Psoas muscle (tissue), 8 donors: Measurements from ENCODE around the gene ANKDD1B. TPM values are rescaled to one million over a fixed set of nuclear protein-coding genes. Genes with fewer than 3 reads are reported as not detected.

Experiments used
- ATAC-seq, 4 donors: fragments of 200-7000 bp; cut with Tn5 transposase; one replicate each; pipeline ENCODE4 v1.9.1; 2020; ENCODE audit warnings: moderate library complexity in 3 of 4, mild to moderate bottlenecking in 2 of 4
- DNase-seq, 2 donors: peaks; one replicate each; pipeline ENCODE4 v3.0.0-alpha.2; 2020
- H3K27ac ChIP-seq: fragments of 200-600 bp; one replicate; pipeline ENCODE4 v1.8.0; 2022
- H3K27me3 ChIP-seq, 3 donors: fragments of 200-600 bp in 1 of 3; one replicate each; pipeline versions ENCODE4 v1.6.1 to v1.8.0; 2013 to 2022; ENCODE audit warnings: low read length in 2 of 3, mild to moderate bottlenecking in 2 of 3, moderate library complexity in 1 of 3; ENCODE audit not compliant: insufficient read depth in 3 of 3
- H3K36me3 ChIP-seq, 2 donors: fragments of 200-600 bp in 1 of 2; one replicate each; pipeline versions ENCODE4 v1.6.1 to v1.8.0; 2013 to 2022; ENCODE audit warnings: low read depth in 1 of 2, mild to moderate bottlenecking in 1 of 2, moderate library complexity in 1 of 2; ENCODE audit not compliant: insufficient read depth in 1 of 2
- H3K4me1 ChIP-seq: fragments of 200-600 bp; one replicate; pipeline ENCODE4 v1.8.0; 2022
- H3K4me3 ChIP-seq: fragments of 200-600 bp; one replicate; pipeline ENCODE4 v1.8.0; 2022; ENCODE audit warnings: mild to moderate bottlenecking
- H3K9me3 ChIP-seq: fragments of 200-600 bp; one replicate; pipeline ENCODE4 v1.8.0; 2022
- CTCF ChIP-seq: fragments of 200-600 bp; IDR thresholded peaks from one replicate; pipeline ENCODE4 v1.8.0; 2022; ENCODE audit warnings: antibody characterized with exemption
- WGBS, 3 donors: extraction: QIAGEN DNeasy Blood & Tissue Kit; methylation state at CpG; one replicate each; pipeline versions ENCODE4 v1.1.6 to v1.1.7; 2013; 5-methylcytosine and 5-hydroxymethylcytosine counted together
- intact Hi-C, 2 donors: fragments of 100-400 bp; cut with DNase I; formaldehyde crosslinking; loops; one replicate each; pipeline versions ENCODE4 v1.11.0 to v1.14.2; 2022
- polyA plus RNA-seq, 3 donors: library from polyadenylated mRNA; stranded (reverse); fragments of 200-250 nt; gene quantifications; one replicate each; pipeline ENCODE4 v1.2.3, GENCODE V29; 2013
- total RNA-seq, 4 donors: library from RNA; stranded (reverse); fragmentation: NEBNext Ultra II Directional in 2 of 4; extraction: Animal tissue kit (Norgen Biotek cat#: 25700) in 2 of 4; gene quantifications; one replicate each; pipeline versions ENCODE4 v1.2.1 to v1.2.4, GENCODE V29; 2021 to 2023
- donor health status: healthy with polysubstance abuse.
- donor health status: DM: no; HTN: no; CAD: no; lungs with moderate emphysema.
- donor health status: Bipolar disorder and iron deficiency.
- donor health status: healthy.
- donor health status: DM: yes; HTN: yes; CAD: no.
- donor health status: DM: no; HTN: no; CAD: no.
- donor health status: DM: no; HTN: no; CAD: no.
- donor health status: DM: yes; HTN: yes; CAD: no.

Gene ANKDD1B
- total and polyA plus RNA-seq, 7 donors: 0.09 to 0.26 (median 0.14) TPM; not detected in 4

GRCh38 chr5:75664979-75665378 lies 53.7 kb downstream of the ANKDD1B start:
- no peak for ATAC-seq
- TF ChIP-seq CTCF: no peak
- Histone ChIP-seq H3K27me3 (no peaks in the 10 kb centered on the region), H3K4me1 (no peaks in the 10 kb centered on the region), H3K4me3 (no peak overlapping the region), H3K36me3 (no peaks in the 10 kb centered on the region), H3K9me3 (no peaks in the 10 kb centered on the region), H3K27ac (no peak overlapping the region)
- 93% methylated on average over 2 of the region's 2 CpGs for WGBS, 3 donors
- DNase-seq: no peak
- intact Hi-C loops: no loop called here

GRCh38 chr5:75666801-75667200 lies 55.5 kb downstream of the ANKDD1B start:
- Histone ChIP-seq H3K27me3 (no peaks in the 10 kb centered on the region), H3K4me1 (no peaks in the 10 kb centered on the region), H3K36me3 (no peaks in the 10 kb centered on the region), H3K9me3 (no peaks in the 10 kb centered on the region), H3K27ac (no peak overlapping the region), H3K4me3 (no peak overlapping the region)
- no peak for TF ChIP-seq CTCF
- ATAC-seq: no peak
- intact Hi-C loops: no loop called here
- 84 to 92% (median 86%) methylated on average over 6 of the region's 6 CpGs for WGBS, 3 donors
- no peak for DNase-seq

GRCh38 chr5:75667586-75667985 lies 56.3 kb downstream of the ANKDD1B start:
- DNase-seq: no peak
- Histone ChIP-seq H3K27me3 (no peaks in the 10 kb centered on the region), H3K9me3 (no peaks in the 10 kb centered on the region), H3K36me3 (peaks cover 0 to 4% of the 10 kb centered on the region in 2 donors), H3K27ac (no peak overlapping the region), H3K4me3 (no peak overlapping the region), H3K4me1 (no peaks in the 10 kb centered on the region)
- intact Hi-C loops: no loop called here
- TF ChIP-seq CTCF: no peak
- ATAC-seq: no peak
- 42 to 56% (median 47%) methylated on average over 2 of the region's 2 CpGs for WGBS, 3 donors

- DNase-seq: no peak
- Histone ChIP-seq H3K27me3 (no peaks in the 10 kb centered on the region), H3K9me3 (no peaks in the 10 kb centered on the region), H3K4me1 (no peaks in the 10 kb centered on the region), H3K4me3 (no peak overlapping the region), H3K27ac (no peak overlapping the region), H3K36me3 (peaks cover 2 to 13% of the 10 kb centered on the region in 2 donors)
- ATAC-seq: no peak
- intact Hi-C loops: no loop called here
- WGBS, 3 donors: 67 to 76% (median 75%) methylated on average over 2 of the region's 2 CpGs
- TF ChIP-seq CTCF: no peak
Observed at GRCh38 chr5:75668445-75668844, 57.2 kb downstream of the ANKDD1B start.

- intact Hi-C loops: no loop called here
- Histone ChIP-seq H3K27me3 (no peaks in the 10 kb centered on the region), H3K27ac (no peak overlapping the region), H3K4me1 (no peaks in the 10 kb centered on the region), H3K4me3 (no peak overlapping the region), H3K9me3 (no peaks in the 10 kb centered on the region), H3K36me3 (peaks cover 2 to 17% of the 10 kb centered on the region in 2 donors)
- ATAC-seq (peak; percentile 57 to 69 (median 63)), DNase-seq (peak in 1 of 2 donors; percentile 26)
- TF ChIP-seq CTCF: no peak
- WGBS, 3 donors: 29 to 35% (median 33%) methylated on average over 10 of the region's 10 CpGs
Observed at GRCh38 chr5:75668977-75669689, 57.9 kb downstream of the ANKDD1B start.
